Neural cell (in vitro differentiated cells): ENCODE measurements around the gene EAF2.

Source experiments
- SMC3 ChIP-seq: fragments of 450-650 bp; conservative IDR thresholded peaks from 2 replicates; pipeline ENCODE4 v1.6.1; 2014; ENCODE audit warnings: antibody characterized with exemption, mild to moderate bottlenecking, moderate library complexity; ENCODE audit not compliant: poor library complexity
- TF ChIP-seq, protein P1 (sequence below): fragments of 450-650 bp; IDR thresholded peaks from 2 replicates; pipeline ENCODE4 v1.5.1; 2014; ENCODE audit warnings: antibody characterized with exemption, mild to moderate bottlenecking, moderate library complexity; ENCODE audit not compliant: poor library complexity, severe bottlenecking

GRCh38 chr3:121897296-121897695 lies 62.3 kb downstream of the EAF2 start:
- TF ChIP-seq, protein P1, sequence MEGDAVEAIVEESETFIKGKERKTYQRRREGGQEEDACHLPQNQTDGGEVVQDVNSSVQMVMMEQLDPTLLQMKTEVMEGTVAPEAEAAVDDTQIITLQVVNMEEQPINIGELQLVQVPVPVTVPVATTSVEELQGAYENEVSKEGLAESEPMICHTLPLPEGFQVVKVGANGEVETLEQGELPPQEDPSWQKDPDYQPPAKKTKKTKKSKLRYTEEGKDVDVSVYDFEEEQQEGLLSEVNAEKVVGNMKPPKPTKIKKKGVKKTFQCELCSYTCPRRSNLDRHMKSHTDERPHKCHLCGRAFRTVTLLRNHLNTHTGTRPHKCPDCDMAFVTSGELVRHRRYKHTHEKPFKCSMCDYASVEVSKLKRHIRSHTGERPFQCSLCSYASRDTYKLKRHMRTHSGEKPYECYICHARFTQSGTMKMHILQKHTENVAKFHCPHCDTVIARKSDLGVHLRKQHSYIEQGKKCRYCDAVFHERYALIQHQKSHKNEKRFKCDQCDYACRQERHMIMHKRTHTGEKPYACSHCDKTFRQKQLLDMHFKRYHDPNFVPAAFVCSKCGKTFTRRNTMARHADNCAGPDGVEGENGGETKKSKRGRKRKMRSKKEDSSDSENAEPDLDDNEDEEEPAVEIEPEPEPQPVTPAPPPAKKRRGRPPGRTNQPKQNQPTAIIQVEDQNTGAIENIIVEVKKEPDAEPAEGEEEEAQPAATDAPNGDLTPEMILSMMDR: no peak
- TF ChIP-seq SMC3: no peak
